Measurements from ENCODE around the gene OPHN1. TPM values are rescaled to one million over a fixed set of nuclear protein-coding genes. Genes with fewer than 3 reads are reported as not detected.

Gene OPHN1
- total and polyA plus RNA-seq, 10 of the 15 experiments (the other 5 are each of a cell fraction or from before 2014, with no cell fraction given), result under 0.01 to 0.03 (median 0.03) TPM; not detected in 6

GRCh38 chrX:68417651-68418050, 15.6 kb downstream of the OPHN1 start:
- intact Hi-C loops (cut with micrococcal nuclease; ENCODE audit: unreplicated experiment), result no loop called here
- no peak for FAIRE-seq
- SMC1A ChIA-PET (ENCODE audit: uncharacterized antibody, unreplicated experiment), result no interaction called here

DNA sequence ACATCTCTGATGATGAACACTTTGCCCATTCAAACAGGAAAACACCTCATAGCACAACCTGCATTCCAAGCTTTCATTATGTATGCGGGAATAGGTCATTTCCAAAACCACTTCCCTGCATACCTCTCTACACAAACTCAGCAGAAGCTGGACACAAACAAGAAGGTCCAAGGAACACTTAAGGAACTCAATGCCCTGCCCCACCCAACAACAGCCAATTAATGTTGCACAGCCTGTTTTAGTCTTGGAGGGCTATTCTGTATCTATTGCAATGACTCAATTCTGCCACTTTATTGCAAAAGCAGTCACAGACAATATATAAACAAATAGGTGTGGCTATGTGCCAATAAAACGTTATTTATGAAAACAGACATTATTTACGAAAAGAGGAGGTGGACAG, 16.7 kb downstream of the OPHN1 start:
- no peak overlapping the region for H3K4me3 ChIP-seq
- no peak for DNase-seq (ENCODE audit: low read depth, low spot score)
- POLR2A ChIA-PET, result no interaction called here
- H3K4me1 ChIP-seq (ENCODE audit: control insufficient read depth, insufficient read depth, low read length), result no peaks in the 10 kb centered on the region
- WGBS (ENCODE audit: insufficient coverage, insufficient replicate concordance, low lambda C conversion rate, missing lambda C conversion rate), result 23% methylated on average over 3 of the region's 3 CpGs
- no peak for ATAC-seq
- no peak overlapping the region for H3K9ac ChIP-seq (ENCODE audit: control insufficient read depth, insufficient read depth, low read length)
- in situ Hi-C loops (cut with MboI) (no loop called here), intact Hi-C loops (cut with micrococcal nuclease; ENCODE audit: unreplicated experiment) (no loop called here)
- FAIRE-seq, result no peak
- no peaks in the 10 kb centered on the region for H3K9me3 ChIP-seq (replicated peaks; ENCODE audit: control insufficient read depth, insufficient read depth, low read length)
- SMC1A ChIA-PET (ENCODE audit: uncharacterized antibody, unreplicated experiment), result no interaction called here
- no peaks in the 10 kb centered on the region for H3K27me3 ChIP-seq (replicated peaks in 1 of 2; ENCODE audit: control insufficient read depth in 2 of 2, insufficient read depth in 2 of 2, low read length in 1 of 2)
- H3K36me3 ChIP-seq (ENCODE audit: control insufficient read depth in 2 of 2, insufficient read depth in 2 of 2, low read length in 1 of 2), result no peaks in the 10 kb centered on the region
- no peak overlapping the region for H2AFZ ChIP-seq (ENCODE audit: control insufficient read depth, low read depth, low read length)
- CTCF ChIA-PET, result no interaction called here
- no TSS peak for BruUV-seq (replicated peaks)
- RAD21 ChIA-PET (ENCODE audit: unreplicated experiment), result no interaction called here
- no peak overlapping the region for H3K27ac ChIP-seq (ENCODE audit: control insufficient read depth, insufficient read depth)
- H4K20me1 ChIP-seq (ENCODE audit: control insufficient read depth, insufficient read depth), result no peaks in the 10 kb centered on the region
- no peak overlapping the region for H3K4me2 ChIP-seq (ENCODE audit: control insufficient read depth, insufficient read depth)
- no peaks in the 10 kb centered on the region for H3K79me2 ChIP-seq (ENCODE audit: control insufficient read depth, insufficient read depth, low read length)
- TF ChIP-seq SRF (IDR thresholded peaks at IDR 0.05; ENCODE audit: low read depth in 2 of 2, low read length in 2 of 2) (no peak), STAT1 (conservative IDR thresholded peaks at IDR 0.05) (no peak), ATF2 (IDR thresholded peaks at IDR 0.05; ENCODE audit: low read length) (no peak), PAX8 (IDR thresholded peaks at IDR 0.05) (no peak), MTA3 (IDR thresholded peaks at IDR 0.05; ENCODE audit: borderline replicate concordance, low read length) (no peak), KDM1A (IDR thresholded peaks at IDR 0.05; ENCODE audit: borderline replicate concordance) (no peak), EP300 (IDR thresholded peaks at IDR 0.05; ENCODE audit: borderline replicate concordance in 1 of 2, control insufficient read depth in 1 of 2, low read depth in 2 of 2, low read length in 2 of 2) (no peak), ZZZ3 (IDR thresholded peaks at IDR 0.05; ENCODE audit: control insufficient read depth, insufficient read length, low read depth) (no peak)

More at GRCh38 chrX:68417651-68418050, 15.6 kb downstream of the OPHN1 start:
- Histone ChIP-seq H3K36me3 (ENCODE audit: control insufficient read depth in 2 of 2, insufficient read depth in 2 of 2, low read length in 1 of 2) (no peaks in the 10 kb centered on the region), H3K4me1 (ENCODE audit: control insufficient read depth, insufficient read depth, low read length) (no peaks in the 10 kb centered on the region), H3K9me3 (replicated peaks; ENCODE audit: control insufficient read depth, insufficient read depth, low read length) (no peaks in the 10 kb centered on the region), H3K9ac (ENCODE audit: control insufficient read depth, insufficient read depth, low read length) (no peak overlapping the region), H4K20me1 (ENCODE audit: control insufficient read depth, insufficient read depth) (no peaks in the 10 kb centered on the region), H2AFZ (ENCODE audit: control insufficient read depth, low read depth, low read length) (no peak overlapping the region), H3K4me2 (ENCODE audit: control insufficient read depth, insufficient read depth) (no peak overlapping the region), H3K79me2 (ENCODE audit: control insufficient read depth, insufficient read depth, low read length) (no peaks in the 10 kb centered on the region), H3K27me3 (replicated peaks in 1 of 2; ENCODE audit: control insufficient read depth in 2 of 2, insufficient read depth in 2 of 2, low read length in 1 of 2) (no peaks in the 10 kb centered on the region), H3K4me3 (no peak overlapping the region), H3K27ac (ENCODE audit: control insufficient read depth, insufficient read depth) (no peak overlapping the region)
- CTCF ChIA-PET, result interaction anchor here (0.9 kb wide), 1 partner anchor 49 kb away, joined by 3 read pairs; no protein-coding TSS in a partner anchor
- RAD21 ChIA-PET (ENCODE audit: unreplicated experiment), result no interaction called here
- BruUV-seq (replicated peaks), result no TSS peak
- TF ChIP-seq NFIC (IDR thresholded peaks at IDR 0.05; ENCODE audit: low read depth, low read length) (no peak), SKIL (IDR thresholded peaks at IDR 0.05; ENCODE audit: low read depth, poor library complexity, severe bottlenecking) (no peak), ESRRA (IDR thresholded peaks at IDR 0.05; ENCODE audit: low read length) (no peak), SPI1 (IDR thresholded peaks at IDR 0.05; ENCODE audit: borderline replicate concordance, insufficient read depth, low read depth, low read length) (no peak)
- in situ Hi-C loops (cut with MboI), result no loop called here
- no peak for ATAC-seq
- POLR2A ChIA-PET, result no interaction called here
- DNase-seq (ENCODE audit: low read depth, low spot score), result no peak
- 27% methylated on average over 2 of the region's 2 CpGs for WGBS (ENCODE audit: insufficient coverage, insufficient replicate concordance, low lambda C conversion rate, missing lambda C conversion rate)
